GM12878 (cell line): ENCODE data around the gene MST1. TPM values are rescaled to one million over a fixed set of nuclear protein-coding genes. Genes with fewer than 3 reads are reported as not detected.
A peak's percentile ranks its signal among the peaks of the same experiment; 100 is the strongest.

Experiments used
- BCLAF1 ChIP-seq: fragments of 450-650 bp; IDR thresholded peaks from 2 replicates; pipeline ENCODE4 v1.6.1; 2017; ENCODE audit warnings: antibody characterized with exemption, mild to moderate bottlenecking, moderate library complexity
- BHLHE40 ChIP-seq, 2 experiments: fragments of 450-650 bp in 1 of 2; IDR thresholded peaks; 2 replicates each; pipeline ENCODE4 v1.6.1; 2011 to 2017; ENCODE audit warnings: low read depth in 2 of 2, borderline replicate concordance in 1 of 2, improper control_type of control experiment in 1 of 2, low read length in 1 of 2, mild to moderate bottlenecking in 1 of 2
- CREB1 ChIP-seq: IDR thresholded peaks from 2 replicates; pipeline ENCODE4 v1.6.1; 2012; ENCODE audit warnings: low read depth, mild to moderate bottlenecking, inconsistent platforms
- FOXM1 ChIP-seq: IDR thresholded peaks from 2 replicates; pipeline ENCODE4 v1.6.1; 2012; ENCODE audit warnings: low read depth, mild to moderate bottlenecking, inconsistent platforms, low read length, moderate library complexity
- HDAC2 ChIP-seq: fragments of 200-600 bp; sonication (generic); IDR thresholded peaks from 2 replicates; pipeline ENCODE4 v1.6.1; 2017
- HDGF ChIP-seq: fragments of 450-650 bp; IDR thresholded peaks from 2 replicates; pipeline ENCODE4 v1.6.1; 2016; ENCODE audit warnings: antibody characterized with exemption
- IRF3 ChIP-seq: fragments of 450-650 bp; IDR thresholded peaks from 2 replicates; pipeline ENCODE4 v1.6.1; 2014; ENCODE audit warnings: mild to moderate bottlenecking
- KAT2A ChIP-seq: conservative IDR thresholded peaks from 2 replicates; pipeline ENCODE4 v1.6.1; 2011; ENCODE audit warnings: low read depth, low read length; ENCODE audit not compliant: control insufficient read depth
- LARP7 ChIP-seq: fragments of 450-650 bp; IDR thresholded peaks from 2 replicates; pipeline ENCODE4 v1.6.1; 2017; ENCODE audit warnings: mild to moderate bottlenecking
- MYC ChIP-seq: IDR thresholded peaks from 2 replicates; pipeline ENCODE4 v1.6.1; 2011; ENCODE audit warnings: mild to moderate bottlenecking, low read length, moderate library complexity, inconsistent platforms; ENCODE audit not compliant: insufficient read depth, insufficient replicate concordance, insufficient read length, severe bottlenecking
- NFXL1 ChIP-seq: fragments of 450-650 bp; IDR thresholded peaks from 2 replicates; pipeline ENCODE4 v1.6.1; 2017; ENCODE audit warnings: antibody characterized with exemption, mild to moderate bottlenecking, borderline replicate concordance
- PAX5 ChIP-seq: IDR thresholded peaks from 2 replicates; pipeline ENCODE4 v1.6.1; 2011; ENCODE audit warnings: low read depth, low read length, borderline replicate concordance
- POLR2A ChIP-seq: IDR thresholded peaks from 2 replicates; pipeline ENCODE4 v1.6.1; 2011; ENCODE audit warnings: low read depth, mild to moderate bottlenecking, low read length
- SPI1 ChIP-seq: IDR thresholded peaks from 2 replicates; pipeline ENCODE4 v1.6.1; 2011; ENCODE audit warnings: low read depth, mild to moderate bottlenecking, low read length, moderate library complexity, borderline replicate concordance; ENCODE audit not compliant: insufficient read depth
- SRF ChIP-seq, 2 experiments: IDR thresholded peaks; 2 replicates each; pipeline ENCODE4 v1.6.1; 2011; ENCODE audit warnings: low read depth in 2 of 2, low read length in 2 of 2, mild to moderate bottlenecking in 1 of 2, moderate library complexity in 1 of 2
- YY1 ChIP-seq: IDR thresholded peaks from 2 replicates; pipeline ENCODE4 v1.6.1; 2011; ENCODE audit warnings: low read depth, mild to moderate bottlenecking, low read length
- ZBTB33 ChIP-seq: fragments of 450-650 bp; IDR thresholded peaks from 2 replicates; pipeline ENCODE4 v1.6.1; 2017; ENCODE audit warnings: mild to moderate bottlenecking
- ZSCAN29 ChIP-seq: fragments of 450-650 bp; IDR thresholded peaks from 2 replicates; pipeline ENCODE4 v1.6.1; 2017; ENCODE audit warnings: mild to moderate bottlenecking, moderate library complexity
- polyA plus RNA-seq, 11 experiments: library from polyadenylated mRNA; depleted of rRNA in 4 of 11; unstranded in 6 of 11; stranded (reverse) in 5 of 11; fragments of >200 nt; fragmentation: Nextera tagmentation in 4 of 11; fragmentation: Illumina TruSeq in 1 of 11; extraction: Ambion mirVana in 4 of 11; extraction: Trizol in 1 of 11; gene quantifications; 1 replicate in 1 of 11; 2 replicates in 10 of 11; pipeline versions ENCODE4 v1.2.1 to v1.2.3, GENCODE V29; 2011 to 2016; ENCODE audit warnings: inconsistent platforms in 2 of 11, missing spikeins in 2 of 11, low read depth in 1 of 11
- total RNA-seq, 4 experiments: library from RNA; depleted of rRNA in 3 of 4; stranded (reverse); fragments of >200 nt in 3 of 4; fragmentation: Illumina TruSeq in 1 of 4; extraction: Trizol in 1 of 4; gene quantifications; 2 replicates each; pipeline versions ENCODE4 v1.2.1 to v1.2.3, GENCODE V29; 2013 to 2021
- TF ChIP-seq, protein P1 (sequence below): fragments of 450-650 bp; IDR thresholded peaks from 2 replicates; pipeline ENCODE4 v1.6.1; 2017; ENCODE audit warnings: mild to moderate bottlenecking, moderate library complexity
- TF ChIP-seq, protein P2 (sequence below): IDR thresholded peaks from 2 replicates; pipeline ENCODE4 v1.6.1; 2011; ENCODE audit warnings: low read depth, low read length, improper control_type of control experiment, borderline replicate concordance

The MST1 gene
- total and polyA plus RNA-seq, 10 of the 15 experiments (the other 5 are each of a cell fraction or from before 2014, with no cell fraction given): 1.2 to 25.5 (median 4.1) TPM

- no peak for TF ChIP-seq IRF3
- no peak for TF ChIP-seq CREB1
- no peak for TF ChIP-seq NFXL1
- TF ChIP-seq SPI1: no peak
- 0 out of 4 replicates have a peak, but pooled peaks of 1 of the 2 experiments have one; percentile 15 for TF ChIP-seq BHLHE40 (IDR thresholded peaks at IDR 0.05; ENCODE audit: borderline replicate concordance in 1 of 2, low read depth in 2 of 2, low read length in 1 of 2)
- TF ChIP-seq SRF (IDR thresholded peaks at IDR 0.05; ENCODE audit: low read depth in 2 of 2, low read length in 2 of 2): no peak
- TF ChIP-seq HDAC2: no peak
- no peak for TF ChIP-seq PAX5
- no peak for TF ChIP-seq ZSCAN29
- TF ChIP-seq BCLAF1: no peak
- TF ChIP-seq ZBTB33: no peak
- no peak for TF ChIP-seq MYC
- peak; percentile 44; the same call in 1 of the 2 replicates for TF ChIP-seq YY1
- TF ChIP-seq, protein P1, sequence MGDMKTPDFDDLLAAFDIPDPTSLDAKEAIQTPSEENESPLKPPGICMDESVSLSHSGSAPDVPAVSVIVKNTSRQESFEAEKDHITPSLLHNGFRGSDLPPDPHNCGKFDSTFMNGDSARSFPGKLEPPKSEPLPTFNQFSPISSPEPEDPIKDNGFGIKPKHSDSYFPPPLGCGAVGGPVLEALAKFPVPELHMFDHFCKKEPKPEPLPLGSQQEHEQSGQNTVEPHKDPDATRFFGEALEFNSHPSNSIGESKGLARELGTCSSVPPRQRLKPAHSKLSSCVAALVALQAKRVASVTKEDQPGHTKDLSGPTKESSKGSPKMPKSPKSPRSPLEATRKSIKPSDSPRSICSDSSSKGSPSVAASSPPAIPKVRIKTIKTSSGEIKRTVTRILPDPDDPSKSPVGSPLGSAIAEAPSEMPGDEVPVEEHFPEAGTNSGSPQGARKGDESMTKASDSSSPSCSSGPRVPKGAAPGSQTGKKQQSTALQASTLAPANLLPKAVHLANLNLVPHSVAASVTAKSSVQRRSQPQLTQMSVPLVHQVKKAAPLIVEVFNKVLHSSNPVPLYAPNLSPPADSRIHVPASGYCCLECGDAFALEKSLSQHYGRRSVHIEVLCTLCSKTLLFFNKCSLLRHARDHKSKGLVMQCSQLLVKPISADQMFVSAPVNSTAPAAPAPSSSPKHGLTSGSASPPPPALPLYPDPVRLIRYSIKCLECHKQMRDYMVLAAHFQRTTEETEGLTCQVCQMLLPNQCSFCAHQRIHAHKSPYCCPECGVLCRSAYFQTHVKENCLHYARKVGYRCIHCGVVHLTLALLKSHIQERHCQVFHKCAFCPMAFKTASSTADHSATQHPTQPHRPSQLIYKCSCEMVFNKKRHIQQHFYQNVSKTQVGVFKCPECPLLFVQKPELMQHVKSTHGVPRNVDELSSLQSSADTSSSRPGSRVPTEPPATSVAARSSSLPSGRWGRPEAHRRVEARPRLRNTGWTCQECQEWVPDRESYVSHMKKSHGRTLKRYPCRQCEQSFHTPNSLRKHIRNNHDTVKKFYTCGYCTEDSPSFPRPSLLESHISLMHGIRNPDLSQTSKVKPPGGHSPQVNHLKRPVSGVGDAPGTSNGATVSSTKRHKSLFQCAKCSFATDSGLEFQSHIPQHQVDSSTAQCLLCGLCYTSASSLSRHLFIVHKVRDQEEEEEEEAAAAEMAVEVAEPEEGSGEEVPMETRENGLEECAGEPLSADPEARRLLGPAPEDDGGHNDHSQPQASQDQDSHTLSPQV: no peak
- no peak for TF ChIP-seq FOXM1
- TF ChIP-seq POLR2A: no peak
- TF ChIP-seq LARP7: no peak
- 0 out of 2 replicates have a peak, but pooled peaks have one; percentile 64 for TF ChIP-seq HDGF
- TF ChIP-seq KAT2A: no peak
- TF ChIP-seq, protein P2, sequence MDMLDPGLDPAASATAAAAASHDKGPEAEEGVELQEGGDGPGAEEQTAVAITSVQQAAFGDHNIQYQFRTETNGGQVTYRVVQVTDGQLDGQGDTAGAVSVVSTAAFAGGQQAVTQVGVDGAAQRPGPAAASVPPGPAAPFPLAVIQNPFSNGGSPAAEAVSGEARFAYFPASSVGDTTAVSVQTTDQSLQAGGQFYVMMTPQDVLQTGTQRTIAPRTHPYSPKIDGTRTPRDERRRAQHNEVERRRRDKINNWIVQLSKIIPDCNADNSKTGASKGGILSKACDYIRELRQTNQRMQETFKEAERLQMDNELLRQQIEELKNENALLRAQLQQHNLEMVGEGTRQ: no peak
These were observed 14.2 kb upstream of the MST1 start (continued) for GRCh38 chr3:49703443-49703927.
